Peyer's patch (tissue), 4 donors: ENCODE measurements around the gene SRRM4. TPM values are rescaled to one million over a fixed set of nuclear protein-coding genes. Genes with fewer than 3 reads are reported as not detected.
"Not testable (repeated sequence)": the region's sequence is repeated elsewhere in the genome, so short reads cannot be mapped to it uniquely, and the experiment has no call there.

ENCODE experiments used
- DNase-seq, 3 donors: peaks; one replicate each; pipeline ENCODE4 v3.0.0-alpha.2; 2017 to 2019
- H3K27ac ChIP-seq, 4 donors: fragments of 200-600 bp; sonication (generic); one replicate each; pipeline ENCODE4 v1.5.1; 2016 to 2019
- H3K27me3 ChIP-seq, 2 donors: fragments of 200-600 bp; sonication (generic); one replicate each; pipeline ENCODE4 v1.5.1; 2019
- H3K36me3 ChIP-seq, 3 donors: fragments of 200-600 bp; sonication (generic); one replicate each; pipeline ENCODE4 v1.5.1; 2016 to 2019
- H3K4me1 ChIP-seq, 4 donors: fragments of 200-600 bp; sonication (generic); one replicate each; pipeline ENCODE4 v1.5.1; 2016 to 2019
- H3K4me3 ChIP-seq, 4 donors: fragments of 200-600 bp; sonication (generic); 1 replicate in 3 of 4; 2 replicates in 1 of 4; pipeline ENCODE4 v1.5.1; 2016 to 2019; ENCODE audit warnings: mild to moderate bottlenecking in 1 of 4
- H3K9me3 ChIP-seq, 4 donors: fragments of 200-600 bp; sonication (generic); one replicate each; pipeline ENCODE4 v1.5.1; 2016 to 2019; ENCODE audit warnings: mild to moderate bottlenecking in 1 of 4
- POLR2A ChIP-seq, 2 donors: fragments of 450-650 bp; IDR thresholded peaks; one replicate each; pipeline ENCODE4 v1.5.1; 2017; ENCODE audit warnings: antibody characterized with exemption in 2 of 2, mild to moderate bottlenecking in 2 of 2, moderate library complexity in 2 of 2
- total RNA-seq, 4 donors: library from RNA; depleted of rRNA; stranded (reverse); fragments of >200 nt; gene quantifications; one replicate each; pipeline ENCODE4 v1.1.0, GENCODE V29; 2016
- TF ChIP-seq, protein P1 (sequence below), 6 experiments: fragments of 450-650 bp in 4 of 6; fragments of 200-600 bp in 2 of 6; sonication (generic) in 1 of 6; IDR thresholded peaks; one replicate each; pipeline ENCODE4 v1.5.1; 2017 to 2019; ENCODE audit warnings: antibody characterized with exemption in 6 of 6, mild to moderate bottlenecking in 3 of 6, moderate library complexity in 1 of 6

Gene SRRM4
- total RNA-seq, 4 donors from 2014 or later = not detected

DNA sequence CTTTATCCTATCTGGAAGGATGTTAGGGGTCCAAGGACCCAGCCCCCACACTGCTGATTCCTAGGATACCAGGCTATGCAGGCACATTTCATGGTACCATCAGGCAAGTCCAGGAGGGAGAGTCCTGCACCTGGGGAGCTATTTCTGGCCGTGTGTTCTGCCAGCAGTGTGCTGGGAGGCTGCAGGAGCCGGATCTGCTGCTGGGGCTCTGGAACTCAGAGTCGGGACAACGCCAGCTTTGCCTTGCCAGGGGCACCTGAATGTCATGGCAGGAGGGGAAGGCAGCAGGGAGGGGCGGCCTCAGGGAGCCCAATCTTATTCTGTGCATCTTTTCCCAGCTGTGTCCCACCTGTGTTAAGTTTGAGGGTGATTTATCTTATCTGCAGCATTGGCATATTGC, 17.8 kb downstream of the SRRM4 start:
- TF ChIP-seq, protein P1, sequence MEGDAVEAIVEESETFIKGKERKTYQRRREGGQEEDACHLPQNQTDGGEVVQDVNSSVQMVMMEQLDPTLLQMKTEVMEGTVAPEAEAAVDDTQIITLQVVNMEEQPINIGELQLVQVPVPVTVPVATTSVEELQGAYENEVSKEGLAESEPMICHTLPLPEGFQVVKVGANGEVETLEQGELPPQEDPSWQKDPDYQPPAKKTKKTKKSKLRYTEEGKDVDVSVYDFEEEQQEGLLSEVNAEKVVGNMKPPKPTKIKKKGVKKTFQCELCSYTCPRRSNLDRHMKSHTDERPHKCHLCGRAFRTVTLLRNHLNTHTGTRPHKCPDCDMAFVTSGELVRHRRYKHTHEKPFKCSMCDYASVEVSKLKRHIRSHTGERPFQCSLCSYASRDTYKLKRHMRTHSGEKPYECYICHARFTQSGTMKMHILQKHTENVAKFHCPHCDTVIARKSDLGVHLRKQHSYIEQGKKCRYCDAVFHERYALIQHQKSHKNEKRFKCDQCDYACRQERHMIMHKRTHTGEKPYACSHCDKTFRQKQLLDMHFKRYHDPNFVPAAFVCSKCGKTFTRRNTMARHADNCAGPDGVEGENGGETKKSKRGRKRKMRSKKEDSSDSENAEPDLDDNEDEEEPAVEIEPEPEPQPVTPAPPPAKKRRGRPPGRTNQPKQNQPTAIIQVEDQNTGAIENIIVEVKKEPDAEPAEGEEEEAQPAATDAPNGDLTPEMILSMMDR (IDR thresholded peaks at IDR 0.05) = no peak
- no peak for TF ChIP-seq POLR2A (IDR thresholded peaks at IDR 0.05)
- no peak overlapping the region for H3K4me3 ChIP-seq

DNA sequence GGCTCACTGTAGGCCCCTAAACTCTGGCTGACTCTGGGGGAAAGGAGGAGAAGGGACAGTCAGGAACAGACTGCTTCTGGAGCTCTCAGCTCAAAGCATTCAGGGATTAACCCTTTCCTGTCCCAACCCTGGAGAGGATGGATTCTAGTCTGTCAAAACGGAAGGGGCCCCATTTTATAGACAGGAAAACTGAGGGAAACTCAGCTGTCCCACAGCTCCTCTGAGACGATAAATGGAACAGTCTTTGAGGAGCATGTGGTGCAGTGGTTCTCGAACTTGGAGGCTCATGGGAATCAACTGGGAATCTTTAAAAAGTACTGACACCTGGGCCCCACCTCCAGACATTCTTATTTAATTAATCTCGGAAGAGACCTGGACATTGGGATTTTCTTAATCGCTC, 23.7 kb downstream of the SRRM4 start:
- Histone ChIP-seq H3K4me3 (no peak overlapping the region), H3K4me1 (no peaks in the 10 kb centered on the region), H3K27me3 (no peaks in the 10 kb centered on the region), H3K27ac (no peak overlapping the region), H3K9me3 (no peaks in the 10 kb centered on the region), H3K36me3 (no peaks in the 10 kb centered on the region)
- no peak for TF ChIP-seq POLR2A (IDR thresholded peaks at IDR 0.05)
- TF ChIP-seq, protein P1 (IDR thresholded peaks at IDR 0.05) = no peak
- no peak for DNase-seq

More for the DNA sequence above, 17.8 kb downstream of the SRRM4 start:
- Histone ChIP-seq H3K36me3 (no peaks in the 10 kb centered on the region), H3K4me1 (no peaks in the 10 kb centered on the region), H3K27ac (no peak overlapping the region), H3K27me3 (no peaks in the 10 kb centered on the region), H3K9me3 (no peaks in the 10 kb centered on the region)
- no peak for DNase-seq

DNA sequence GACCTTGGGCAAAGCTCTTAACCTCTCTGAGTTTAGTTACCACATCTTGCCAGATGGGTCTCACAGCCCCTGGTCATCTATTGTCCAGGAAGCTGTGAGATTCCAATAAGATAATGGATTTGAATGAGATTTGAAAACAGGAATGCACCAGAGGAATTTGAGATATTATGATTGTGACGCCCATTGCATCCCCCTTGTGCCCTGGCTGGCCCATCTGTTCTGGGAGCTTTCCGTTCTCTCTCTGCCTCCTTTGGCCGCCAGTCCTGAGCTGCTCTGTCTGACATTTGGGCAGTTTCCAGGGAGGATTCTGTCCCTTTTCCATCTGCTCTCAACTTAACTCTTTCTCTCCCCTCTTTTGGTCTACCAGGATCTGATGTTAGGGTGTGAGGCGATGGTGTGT, 24.6 kb downstream of the SRRM4 start:
- no peak for DNase-seq
- H3K27me3 ChIP-seq = no peaks in the 10 kb centered on the region

DNA sequence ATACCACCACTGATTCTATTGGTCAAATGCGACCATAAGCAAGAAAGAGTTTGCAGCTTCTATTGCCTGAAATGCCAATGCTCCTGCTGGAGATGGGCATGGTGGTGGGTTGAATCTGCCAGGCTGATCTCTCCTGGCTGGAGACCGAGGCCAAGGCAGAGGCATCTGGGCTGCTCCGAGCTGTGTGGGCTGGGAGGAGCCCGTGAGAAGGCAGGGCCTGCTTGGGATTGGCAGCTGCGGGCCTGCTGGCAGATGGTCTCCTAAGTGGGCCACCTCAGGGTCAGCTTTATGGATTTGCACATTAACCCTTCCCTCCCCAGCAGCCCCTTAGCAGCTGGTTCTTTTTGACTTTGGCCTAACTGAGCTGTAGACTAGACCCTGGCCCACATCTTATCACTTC, 25.4 kb downstream of the SRRM4 start:
- Histone ChIP-seq H3K4me3 (no peak overlapping the region), H3K27me3 (no peaks in the 10 kb centered on the region), H3K9me3 (no peaks in the 10 kb centered on the region), H3K27ac (no peak overlapping the region), H3K36me3 (no peaks in the 10 kb centered on the region), H3K4me1 (no peaks in the 10 kb centered on the region)
- no peak for TF ChIP-seq POLR2A (IDR thresholded peaks at IDR 0.05)
- TF ChIP-seq, protein P1 (IDR thresholded peaks at IDR 0.05) = no peak
- no peak for DNase-seq

More for the DNA sequence above, 24.6 kb downstream of the SRRM4 start:
- Histone ChIP-seq H3K27ac (no peak overlapping the region), H3K36me3 (no peaks in the 10 kb centered on the region), H3K4me1 (no peaks in the 10 kb centered on the region), H3K4me3 (no peak overlapping the region), H3K9me3 (no peaks in the 10 kb centered on the region)
- TF ChIP-seq POLR2A (IDR thresholded peaks at IDR 0.05) = no peak
- TF ChIP-seq, protein P1 (IDR thresholded peaks at IDR 0.05) = no peak

DNA sequence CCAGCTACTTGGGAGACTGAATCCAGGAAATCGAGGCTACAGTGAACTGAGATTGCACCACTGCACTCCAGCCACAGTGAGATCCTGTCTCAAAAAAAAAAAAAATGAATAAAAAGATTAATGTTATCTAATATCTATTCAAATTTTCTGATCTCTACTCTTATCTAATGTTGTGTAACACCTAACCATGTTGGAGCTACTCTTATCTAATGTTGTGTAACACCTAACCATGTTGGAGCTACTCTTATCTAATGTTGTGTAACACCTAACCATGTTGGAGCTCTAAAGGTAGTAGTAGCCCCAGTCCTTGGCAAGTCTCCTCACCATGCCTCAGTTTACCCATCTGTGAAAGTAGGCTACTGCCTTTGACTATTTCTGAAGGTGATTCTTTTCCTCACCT, 26.9 kb downstream of the SRRM4 start:
- DNase-seq, H3K4me3 ChIP-seq, H3K27ac ChIP-seq, H3K9me3 ChIP-seq, H3K36me3 ChIP-seq, H3K27me3 ChIP-seq, H3K4me1 ChIP-seq: not testable (repeated sequence)

DNA sequence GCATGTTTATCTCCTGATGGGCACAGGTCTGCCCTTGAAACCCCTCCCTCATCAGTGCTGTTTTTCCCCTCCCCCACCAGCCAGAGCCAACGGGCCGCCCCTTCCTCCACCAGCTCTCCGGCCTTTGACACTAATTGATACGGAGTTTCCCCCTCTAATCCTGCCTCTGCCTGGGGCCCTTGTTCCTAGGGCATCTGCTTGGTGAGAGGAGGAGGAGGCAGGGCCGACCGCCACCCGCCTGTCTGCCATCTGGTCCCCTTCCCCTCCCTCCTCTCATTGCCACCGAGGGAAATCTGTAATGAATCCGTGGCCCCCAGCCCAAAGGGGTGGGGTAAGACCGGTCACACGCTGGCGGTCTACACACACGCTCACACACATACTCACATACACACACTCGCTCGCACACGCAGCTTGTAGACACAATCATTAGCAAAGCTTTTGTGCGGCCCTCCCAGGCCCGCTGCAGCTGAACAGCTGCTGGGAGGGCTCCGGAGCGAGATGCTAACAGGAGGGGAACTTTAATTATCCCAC, 27.4 kb downstream of the SRRM4 start:
- no peak for DNase-seq

More for the DNA sequence above, 27.4 kb downstream of the SRRM4 start:
- no peak for TF ChIP-seq POLR2A (IDR thresholded peaks at IDR 0.05)
- TF ChIP-seq, protein P1 (IDR thresholded peaks at IDR 0.05) = no peak
- Histone ChIP-seq H3K36me3 (no peaks in the 10 kb centered on the region), H3K27ac (no peak overlapping the region), H3K4me3 (no peak overlapping the region), H3K4me1 (no peaks in the 10 kb centered on the region), H3K27me3 (no peaks in the 10 kb centered on the region), H3K9me3 (no peaks in the 10 kb centered on the region)
